ENCODE results near the gene PLA2G4F.

PLA2G4F gene

GRCh38 chr15:42184296-42184695 lies 27.9 kb upstream of the PLA2G4F start:
- Histone ChIP-seq H3K27me3 (ENCODE audit: insufficient read depth, low read length) (no peaks in the 10 kb centered on the region), H2BK5ac (ENCODE audit: low read depth, low read length, poor library complexity) (no peak overlapping the region), H2BK12ac (ENCODE audit: low read length) (no peak overlapping the region), H3K4me1 (ENCODE audit: control insufficient read depth in 1 of 2, insufficient read depth in 2 of 2, low read length in 2 of 2) (no peaks in the 10 kb centered on the region), H4K91ac (ENCODE audit: low read depth, low read length) (no peak overlapping the region), H3K9me3 (ENCODE audit: insufficient read depth, low read depth, low read length) (no peaks in the 10 kb centered on the region), H3K4me2 (ENCODE audit: low read length) (no peak overlapping the region), H3K36me3 (ENCODE audit: control insufficient read depth in 1 of 2, insufficient read depth in 2 of 2, low read length in 2 of 2) (peaks cover 17 to 41% of the 10 kb centered on the region in 2 experiments), H3K4me3 (ENCODE audit: low read depth, low read length) (no peak overlapping the region), H3K4ac (ENCODE audit: low read depth, low read length) (no peak overlapping the region), H2AK5ac (ENCODE audit: low read length) (no peak overlapping the region), H3K27ac (ENCODE audit: low read depth, low read length) (no peak overlapping the region), H4K8ac (ENCODE audit: low read depth, low read length) (no peak overlapping the region), H3K9ac (ENCODE audit: low read length) (no peak overlapping the region), H2AFZ (ENCODE audit: insufficient read depth, low read length, poor library complexity) (no peak overlapping the region), H2BK120ac (ENCODE audit: insufficient read depth, low read length, poor library complexity) (no peak overlapping the region), H4K12ac (ENCODE audit: low read depth, low read length) (no peak overlapping the region), H3K79me1 (ENCODE audit: low read length) (no peaks in the 10 kb centered on the region), H3K18ac (ENCODE audit: low read length) (no peak overlapping the region), H3K14ac (ENCODE audit: low read length) (no peak overlapping the region), H3K79me2 (ENCODE audit: control insufficient read depth, insufficient read depth, low read length, poor library complexity) (no peaks in the 10 kb centered on the region), H3K23ac (ENCODE audit: low read length) (no peak overlapping the region)
- WGBS (ENCODE audit: extremely low coverage, insufficient coverage, insufficient read length): no CpG with 5 or more reads among the region's 5 CpGs
- DNase-seq: peak in 1 of 2 donors; percentile 13

- Histone ChIP-seq H3K4me1 (ENCODE audit: control insufficient read depth in 1 of 2, insufficient read depth in 2 of 2, low read length in 2 of 2) (no peaks in the 10 kb centered on the region), H3K4me3 (ENCODE audit: low read depth, low read length) (no peak overlapping the region), H3K9me3 (ENCODE audit: insufficient read depth, low read depth, low read length) (no peaks in the 10 kb centered on the region), H3K27me3 (ENCODE audit: insufficient read depth, low read length) (no peaks in the 10 kb centered on the region), H2AFZ (ENCODE audit: insufficient read depth, low read length, poor library complexity) (no peak overlapping the region), H3K18ac (ENCODE audit: low read length) (no peak overlapping the region), H3K4me2 (ENCODE audit: low read length) (no peak overlapping the region), H3K36me3 (ENCODE audit: control insufficient read depth in 1 of 2, insufficient read depth in 2 of 2, low read length in 2 of 2) (peaks cover 20 to 46% of the 10 kb centered on the region in 2 experiments), H3K27ac (ENCODE audit: low read depth, low read length) (no peak overlapping the region), H2BK12ac (ENCODE audit: low read length) (no peak overlapping the region), H3K23ac (ENCODE audit: low read length) (no peak overlapping the region), H2AK5ac (ENCODE audit: low read length) (no peak overlapping the region), H4K8ac (ENCODE audit: low read depth, low read length) (no peak overlapping the region), H3K79me2 (ENCODE audit: control insufficient read depth, insufficient read depth, low read length, poor library complexity) (no peaks in the 10 kb centered on the region), H4K12ac (ENCODE audit: low read depth, low read length) (no peak overlapping the region), H2BK5ac (ENCODE audit: low read depth, low read length, poor library complexity) (no peak overlapping the region), H3K14ac (ENCODE audit: low read length) (no peak overlapping the region), H3K9ac (ENCODE audit: low read length) (no peak overlapping the region), H4K91ac (ENCODE audit: low read depth, low read length) (no peak overlapping the region), H3K79me1 (ENCODE audit: low read length) (no peaks in the 10 kb centered on the region), H3K4ac (ENCODE audit: low read depth, low read length) (no peak overlapping the region), H2BK120ac (ENCODE audit: insufficient read depth, low read length, poor library complexity) (no peak overlapping the region)
- no peak for DNase-seq
- WGBS (ENCODE audit: extremely low coverage, insufficient coverage, insufficient read length): no CpG with 5 or more reads among the region's 6 CpGs
Observed at GRCh38 chr15:42182961-42183360, 26.5 kb upstream of the PLA2G4F start.

- no peaks in the 10 kb centered on the region for H3K79me2 ChIP-seq (ENCODE audit: control insufficient read depth, insufficient read depth, low read length, poor library complexity)
- H2AFZ ChIP-seq (ENCODE audit: insufficient read depth, low read length, poor library complexity): no peak overlapping the region
- H3K4me1 ChIP-seq (ENCODE audit: control insufficient read depth in 1 of 2, insufficient read depth in 2 of 2, low read length in 2 of 2): no peaks in the 10 kb centered on the region
- no peak overlapping the region for H3K4me2 ChIP-seq (ENCODE audit: low read length)
- H3K9ac ChIP-seq (ENCODE audit: low read length): no peak overlapping the region
- no peak overlapping the region for H2BK12ac ChIP-seq (ENCODE audit: low read length)
- no peak overlapping the region for H3K4ac ChIP-seq (ENCODE audit: low read depth, low read length)
- no peak overlapping the region for H3K4me3 ChIP-seq (ENCODE audit: low read depth, low read length)
- no peak overlapping the region for H3K18ac ChIP-seq (ENCODE audit: low read length)
- H4K12ac ChIP-seq (ENCODE audit: low read depth, low read length): no peak overlapping the region
- WGBS (ENCODE audit: extremely low coverage, insufficient coverage, insufficient read length): no CpG with 5 or more reads among the region's 6 CpGs
- H3K79me1 ChIP-seq (ENCODE audit: low read length): no peaks in the 10 kb centered on the region
- no peaks in the 10 kb centered on the region for H3K27me3 ChIP-seq (ENCODE audit: insufficient read depth, low read length)
- H3K27ac ChIP-seq (ENCODE audit: low read depth, low read length): no peak overlapping the region
- H2BK5ac ChIP-seq (ENCODE audit: low read depth, low read length, poor library complexity): no peak overlapping the region
- no peaks in the 10 kb centered on the region for H3K9me3 ChIP-seq (ENCODE audit: insufficient read depth, low read depth, low read length)
- H4K91ac ChIP-seq (ENCODE audit: low read depth, low read length): no peak overlapping the region
- H3K23ac ChIP-seq (ENCODE audit: low read length): no peak overlapping the region
- H2BK120ac ChIP-seq (ENCODE audit: insufficient read depth, low read length, poor library complexity): no peak overlapping the region
- DNase-seq: peak in 1 of 2 donors; percentile 43
- H2AK5ac ChIP-seq (ENCODE audit: low read length): no peak overlapping the region
- H3K36me3 ChIP-seq (ENCODE audit: control insufficient read depth in 1 of 2, insufficient read depth in 2 of 2, low read length in 2 of 2): peaks cover 18 to 41% of the 10 kb centered on the region in 2 experiments
- H4K8ac ChIP-seq (ENCODE audit: low read depth, low read length): no peak overlapping the region
- no peak overlapping the region for H3K14ac ChIP-seq (ENCODE audit: low read length)
Observed at GRCh38 chr15:42182328-42182886, 26.0 kb upstream of the PLA2G4F start.

GRCh38 chr15:42178056-42178455 lies 21.6 kb upstream of the PLA2G4F start:
- H2BK12ac ChIP-seq (ENCODE audit: low read length): no peak overlapping the region
- H3K27me3 ChIP-seq (ENCODE audit: insufficient read depth, low read length): no peaks in the 10 kb centered on the region
- H3K4ac ChIP-seq (ENCODE audit: low read depth, low read length): no peak overlapping the region
- DNase-seq: no peak
- H4K91ac ChIP-seq (ENCODE audit: low read depth, low read length): no peak overlapping the region
- H2BK5ac ChIP-seq (ENCODE audit: low read depth, low read length, poor library complexity): no peak overlapping the region
- no CpG with 5 or more reads among the region's 2 CpGs for WGBS (ENCODE audit: extremely low coverage, insufficient coverage, insufficient read length)
- H3K18ac ChIP-seq (ENCODE audit: low read length): no peak overlapping the region
- no peaks in the 10 kb centered on the region for H3K79me2 ChIP-seq (ENCODE audit: control insufficient read depth, insufficient read depth, low read length, poor library complexity)
- H3K9ac ChIP-seq (ENCODE audit: low read length): no peak overlapping the region
- no peak overlapping the region for H3K14ac ChIP-seq (ENCODE audit: low read length)
- no peaks in the 10 kb centered on the region for H3K79me1 ChIP-seq (ENCODE audit: low read length)
- H3K27ac ChIP-seq (ENCODE audit: low read depth, low read length): no peak overlapping the region
- H3K23ac ChIP-seq (ENCODE audit: low read length): no peak overlapping the region
- peaks cover 18 to 35% of the 10 kb centered on the region in 2 experiments for H3K36me3 ChIP-seq (ENCODE audit: control insufficient read depth in 1 of 2, insufficient read depth in 2 of 2, low read length in 2 of 2)
- no peaks in the 10 kb centered on the region for H3K4me1 ChIP-seq (ENCODE audit: control insufficient read depth in 1 of 2, insufficient read depth in 2 of 2, low read length in 2 of 2)
- H3K4me2 ChIP-seq (ENCODE audit: low read length): no peak overlapping the region
- no peak overlapping the region for H4K12ac ChIP-seq (ENCODE audit: low read depth, low read length)
- H4K8ac ChIP-seq (ENCODE audit: low read depth, low read length): no peak overlapping the region
- H3K9me3 ChIP-seq (ENCODE audit: insufficient read depth, low read depth, low read length): no peaks in the 10 kb centered on the region
- H3K4me3 ChIP-seq (ENCODE audit: low read depth, low read length): no peak overlapping the region
- H2BK120ac ChIP-seq (ENCODE audit: insufficient read depth, low read length, poor library complexity): no peak overlapping the region
- no peak overlapping the region for H2AFZ ChIP-seq (ENCODE audit: insufficient read depth, low read length, poor library complexity)
- H2AK5ac ChIP-seq (ENCODE audit: low read length): no peak overlapping the region
